Astrocyte (in vitro differentiated cells and primary cell): ENCODE data around the gene CEP41. TPM values are rescaled to one million over a fixed set of nuclear protein-coding genes. Genes with fewer than 3 reads are reported as not detected.
A peak's percentile ranks its signal among the peaks of the same experiment; 100 is the strongest.

Source experiments
- DNase-seq: peaks from one replicate; pipeline ENCODE4 v3.0.0-alpha.2; 2010; ENCODE audit warnings: low read depth
- FAIRE-seq: peaks from 2 replicates; lab custom pipeline; 2011; peaks lifted over from hg19 to GRCh38; lab: Jason Lieb, UNC
- H2AFZ ChIP-seq: 2 replicates; pipeline ENCODE4 v1.6.0; 2012; ENCODE audit warnings: low read depth, low read length, inconsistent platforms
- H3K27ac ChIP-seq: 2 replicates; pipeline ENCODE4 v1.5.1; 2011; ENCODE audit warnings: low read depth, low read length, inconsistent platforms
- H3K27me3 ChIP-seq: 2 replicates; pipeline ENCODE4 v1.6.0; 2011; ENCODE audit warnings: low read length, inconsistent platforms; ENCODE audit not compliant: insufficient read depth
- H3K36me3 ChIP-seq: 2 replicates; pipeline ENCODE4 v1.5.1; 2011; ENCODE audit warnings: low read length, inconsistent platforms; ENCODE audit not compliant: insufficient read depth
- H3K4me1 ChIP-seq: 2 replicates; pipeline ENCODE4 v1.5.1; 2011; ENCODE audit warnings: low read length, inconsistent platforms; ENCODE audit not compliant: insufficient read depth
- H3K4me2 ChIP-seq: 2 replicates; pipeline ENCODE4 v1.6.0; 2012; ENCODE audit warnings: low read length, inconsistent platforms
- H3K4me3 ChIP-seq: 2 replicates; pipeline ENCODE4 v1.5.1; 2011; ENCODE audit warnings: low read depth, mild to moderate bottlenecking, low read length, inconsistent platforms; ENCODE audit not compliant: insufficient read depth
- H3K79me2 ChIP-seq: 2 replicates; pipeline ENCODE4 v1.6.0; 2012; ENCODE audit warnings: mild to moderate bottlenecking, low read length, inconsistent platforms; ENCODE audit not compliant: insufficient read depth
- H3K9ac ChIP-seq: 2 replicates; pipeline ENCODE4 v1.6.0; 2012; ENCODE audit warnings: mild to moderate bottlenecking, low read length, inconsistent platforms
- H3K9me3 ChIP-seq: 2 replicates; pipeline ENCODE4 v1.5.1; 2012; ENCODE audit warnings: low read depth, mild to moderate bottlenecking, low read length, inconsistent platforms; ENCODE audit not compliant: insufficient read depth
- H4K20me1 ChIP-seq: 2 replicates; pipeline ENCODE4 v1.6.0; 2012; ENCODE audit warnings: low read length, inconsistent platforms; ENCODE audit not compliant: insufficient read depth
- H3K27ac Mint-ChIP-seq: one replicate; pipeline ENCODE4 v1.8.0; 2021; ENCODE audit warnings: mild to moderate bottlenecking, mixed read lengths; ENCODE audit not compliant: unreplicated experiment
- H3K27me3 Mint-ChIP-seq: one replicate; pipeline ENCODE4 v1.8.0; 2021; ENCODE audit warnings: low read depth, mixed read lengths; ENCODE audit not compliant: unreplicated experiment
- H3K36me3 Mint-ChIP-seq: one replicate; pipeline ENCODE4 v1.8.0; 2021; ENCODE audit warnings: low read depth, mixed read lengths; ENCODE audit not compliant: unreplicated experiment
- H3K4me1 Mint-ChIP-seq: one replicate; pipeline ENCODE4 v1.8.0; 2021; ENCODE audit warnings: low read depth, mixed read lengths; ENCODE audit not compliant: unreplicated experiment
- H3K4me3 Mint-ChIP-seq: one replicate; pipeline ENCODE4 v1.8.0; 2021; ENCODE audit warnings: mild to moderate bottlenecking, moderate library complexity, mixed read lengths; ENCODE audit not compliant: unreplicated experiment
- H3K9me3 Mint-ChIP-seq: one replicate; pipeline ENCODE4 v1.8.0; 2021; ENCODE audit warnings: mild to moderate bottlenecking, mixed read lengths; ENCODE audit not compliant: unreplicated experiment
- EZH2 ChIP-seq: IDR thresholded peaks from 2 replicates; pipeline ENCODE4 v1.6.1; 2012; ENCODE audit warnings: mild to moderate bottlenecking, low read length, inconsistent platforms; ENCODE audit not compliant: insufficient read depth
- total RNA-seq: library from RNA; stranded (reverse); gene quantifications from 2 replicates; pipeline ENCODE4 v1.2.1, GENCODE V29; 2021
- TF ChIP-seq, protein P1 (sequence below): IDR thresholded peaks from 2 replicates; pipeline ENCODE4 v1.5.1; 2011; ENCODE audit warnings: low read depth, mild to moderate bottlenecking, inconsistent platforms, low read length, moderate library complexity; ENCODE audit not compliant: insufficient read depth

Gene CEP41
- total RNA-seq, 1 donor from 2014 or later: 16.4 TPM

DNA sequence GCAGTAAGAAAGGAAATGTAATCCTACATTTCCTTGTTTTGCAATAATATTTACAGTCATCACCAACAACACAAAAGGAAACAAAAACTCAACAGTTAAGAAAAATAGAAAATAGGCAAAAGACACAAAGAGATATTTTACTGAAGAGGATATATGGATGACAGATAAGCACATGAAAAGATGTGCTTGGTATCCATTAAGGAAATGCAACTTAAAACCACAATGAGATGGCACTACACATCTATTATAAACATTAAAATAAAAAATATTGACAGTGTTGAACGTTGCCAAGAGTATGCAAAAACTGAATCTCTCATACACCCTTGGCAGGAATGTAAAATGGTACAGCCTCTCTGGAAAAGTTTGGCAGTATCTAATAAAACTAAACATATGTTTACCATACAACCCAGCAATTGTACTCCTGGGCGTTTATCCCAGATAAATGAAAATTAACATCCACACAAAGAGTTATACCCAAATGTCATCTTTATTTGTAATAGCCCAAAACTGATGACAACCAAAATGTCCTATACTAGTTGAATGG lies 5.4 kb downstream of the CEP41 start:
- peaks cover 4% of the 10 kb centered on the region for H3K9me3 Mint-ChIP-seq
- TF ChIP-seq, protein P1, sequence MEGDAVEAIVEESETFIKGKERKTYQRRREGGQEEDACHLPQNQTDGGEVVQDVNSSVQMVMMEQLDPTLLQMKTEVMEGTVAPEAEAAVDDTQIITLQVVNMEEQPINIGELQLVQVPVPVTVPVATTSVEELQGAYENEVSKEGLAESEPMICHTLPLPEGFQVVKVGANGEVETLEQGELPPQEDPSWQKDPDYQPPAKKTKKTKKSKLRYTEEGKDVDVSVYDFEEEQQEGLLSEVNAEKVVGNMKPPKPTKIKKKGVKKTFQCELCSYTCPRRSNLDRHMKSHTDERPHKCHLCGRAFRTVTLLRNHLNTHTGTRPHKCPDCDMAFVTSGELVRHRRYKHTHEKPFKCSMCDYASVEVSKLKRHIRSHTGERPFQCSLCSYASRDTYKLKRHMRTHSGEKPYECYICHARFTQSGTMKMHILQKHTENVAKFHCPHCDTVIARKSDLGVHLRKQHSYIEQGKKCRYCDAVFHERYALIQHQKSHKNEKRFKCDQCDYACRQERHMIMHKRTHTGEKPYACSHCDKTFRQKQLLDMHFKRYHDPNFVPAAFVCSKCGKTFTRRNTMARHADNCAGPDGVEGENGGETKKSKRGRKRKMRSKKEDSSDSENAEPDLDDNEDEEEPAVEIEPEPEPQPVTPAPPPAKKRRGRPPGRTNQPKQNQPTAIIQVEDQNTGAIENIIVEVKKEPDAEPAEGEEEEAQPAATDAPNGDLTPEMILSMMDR: no peak
- no peak for TF ChIP-seq EZH2
- no peaks in the 10 kb centered on the region for H3K27me3 Mint-ChIP-seq
- H3K4me3 Mint-ChIP-seq: no peak overlapping the region
- Histone ChIP-seq H3K79me2 (peaks cover 11% of the 10 kb centered on the region), H3K36me3 (no peaks in the 10 kb centered on the region), H3K9ac (no peak overlapping the region), H3K4me3 (no peak overlapping the region), H3K4me2 (no peak overlapping the region), H2AFZ (no peak overlapping the region), H3K27me3 (no peaks in the 10 kb centered on the region), H3K4me1 (peaks cover 24% of the 10 kb centered on the region), H3K9me3 (no peaks in the 10 kb centered on the region), H3K27ac (no peak overlapping the region), H4K20me1 (no peaks in the 10 kb centered on the region)
- DNase-seq: no peak
- FAIRE-seq: no peak
- H3K36me3 Mint-ChIP-seq: no peaks in the 10 kb centered on the region
- peaks cover 2% of the 10 kb centered on the region for H3K4me1 Mint-ChIP-seq
- H3K27ac Mint-ChIP-seq: no peak overlapping the region

DNA sequence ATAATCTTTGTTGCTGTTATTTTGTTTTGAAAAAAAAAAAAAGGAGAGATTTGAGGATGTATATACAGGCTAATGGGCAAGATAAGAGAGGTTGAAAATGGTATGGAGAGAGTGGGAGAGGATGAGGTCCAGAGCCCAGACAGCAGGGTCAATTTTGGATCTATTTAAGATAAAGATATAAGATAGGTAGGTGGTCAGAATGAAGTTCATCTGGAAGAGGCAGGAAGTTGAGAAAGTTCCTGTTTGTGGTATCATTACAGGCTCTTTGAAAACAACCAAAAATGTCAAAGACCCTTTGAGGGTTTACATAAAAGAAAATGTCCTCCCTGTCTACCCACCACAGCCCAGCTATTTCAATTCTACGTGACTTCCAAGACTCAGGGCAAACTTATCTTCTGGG lies 7.5 kb downstream of the CEP41 start:
- Mint-ChIP-seq H3K9me3 (no peaks in the 10 kb centered on the region), H3K27ac (no peak overlapping the region), H3K27me3 (no peaks in the 10 kb centered on the region), H3K4me1 (no peaks in the 10 kb centered on the region), H3K4me3 (no peak overlapping the region), H3K36me3 (no peaks in the 10 kb centered on the region)
- TF ChIP-seq, protein P1: no peak
- no peak for TF ChIP-seq EZH2
- Histone ChIP-seq H3K4me3 (no peak overlapping the region), H2AFZ (no peak overlapping the region), H3K9ac (no peak overlapping the region), H3K27ac (peak overlapping the region; percentile 7), H3K79me2 (peaks cover 3% of the 10 kb centered on the region), H3K9me3 (no peaks in the 10 kb centered on the region), H3K4me1 (peaks cover 21% of the 10 kb centered on the region), H3K36me3 (no peaks in the 10 kb centered on the region), H4K20me1 (no peaks in the 10 kb centered on the region), H3K27me3 (no peaks in the 10 kb centered on the region), H3K4me2 (peak overlapping the region; percentile 46)
- FAIRE-seq (no peak), DNase-seq (no peak)

DNA sequence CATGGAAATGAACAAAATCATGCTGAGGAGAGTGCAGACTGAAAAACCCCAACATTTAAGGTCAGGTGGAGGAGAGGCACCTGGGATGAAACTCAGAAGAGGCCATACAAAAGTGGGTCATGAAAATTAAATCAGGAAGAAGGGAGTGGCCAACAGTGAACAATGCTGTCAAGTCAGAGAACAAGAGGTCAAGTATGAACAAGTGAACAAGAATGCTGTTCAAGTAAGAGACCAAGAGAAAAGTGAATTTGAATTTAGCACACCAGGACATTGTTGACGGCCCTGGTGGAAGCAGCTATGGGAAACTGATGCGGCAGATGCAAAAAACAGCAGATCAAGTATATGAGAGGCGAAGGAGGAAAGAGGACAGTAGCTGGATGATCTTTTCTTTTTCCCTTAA lies 7.9 kb downstream of the CEP41 start:
- Histone ChIP-seq H3K27ac (peak overlapping the region; percentile 7), H3K27me3 (no peaks in the 10 kb centered on the region), H3K4me1 (peaks cover 21% of the 10 kb centered on the region), H4K20me1 (no peaks in the 10 kb centered on the region), H3K4me2 (peak overlapping the region; percentile 46), H3K9ac (no peak overlapping the region), H2AFZ (no peak overlapping the region), H3K4me3 (no peak overlapping the region), H3K36me3 (no peaks in the 10 kb centered on the region), H3K79me2 (peaks cover 3% of the 10 kb centered on the region), H3K9me3 (no peaks in the 10 kb centered on the region)
- no peaks in the 10 kb centered on the region for H3K4me1 Mint-ChIP-seq
- no peaks in the 10 kb centered on the region for H3K27me3 Mint-ChIP-seq
- H3K4me3 Mint-ChIP-seq: no peak overlapping the region
- TF ChIP-seq, protein P1: no peak
- no peak for TF ChIP-seq EZH2
- H3K27ac Mint-ChIP-seq: no peak overlapping the region
- no peaks in the 10 kb centered on the region for H3K36me3 Mint-ChIP-seq
- no peaks in the 10 kb centered on the region for H3K9me3 Mint-ChIP-seq
- DNase-seq (peak; percentile 64), FAIRE-seq (no peak)
